Stimulated activated CD4-positive, alpha-beta T cell treated with anti-CD3 and anti-CD28 coated beads, Interleukin-15, amount 100 ng/mL, for 48 hours (primary cell): Measurements from ENCODE around the gene FAM227B.
"Not testable (repeated sequence)": the region's sequence is repeated elsewhere in the genome, so short reads cannot be mapped to it uniquely, and the experiment has no call there.

ENCODE experiments used
- DNase-seq, 2 donors: peaks; one replicate each; pipeline ENCODE4 v3.0.0-alpha.2; 2020; ENCODE audit warnings: low read depth in 2 of 2

The FAM227B gene, protein sequence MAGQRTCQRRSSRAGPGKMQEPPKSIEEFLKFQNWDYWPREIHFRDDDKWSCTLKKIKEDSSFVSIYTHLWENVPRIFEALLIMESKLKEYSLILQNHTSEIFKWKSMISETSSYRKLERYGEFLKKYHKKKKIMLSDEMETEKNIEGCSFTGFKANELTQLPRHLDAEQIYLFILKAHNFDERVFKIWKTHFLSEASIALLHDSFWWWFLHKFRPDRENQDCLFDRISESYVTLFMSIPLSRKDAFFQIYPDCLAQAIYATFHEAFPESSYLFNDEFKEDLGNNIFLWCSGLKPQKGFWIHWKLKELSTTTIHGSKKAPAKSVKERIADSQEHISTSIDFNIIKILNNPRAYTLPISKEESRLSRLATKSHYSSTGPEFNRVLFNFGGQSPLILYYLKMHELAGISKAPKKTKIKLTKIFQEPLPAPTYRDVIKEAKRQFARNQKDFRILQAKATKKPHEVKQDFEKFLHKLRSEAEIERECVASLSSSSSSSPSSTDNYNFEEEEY

DNA sequence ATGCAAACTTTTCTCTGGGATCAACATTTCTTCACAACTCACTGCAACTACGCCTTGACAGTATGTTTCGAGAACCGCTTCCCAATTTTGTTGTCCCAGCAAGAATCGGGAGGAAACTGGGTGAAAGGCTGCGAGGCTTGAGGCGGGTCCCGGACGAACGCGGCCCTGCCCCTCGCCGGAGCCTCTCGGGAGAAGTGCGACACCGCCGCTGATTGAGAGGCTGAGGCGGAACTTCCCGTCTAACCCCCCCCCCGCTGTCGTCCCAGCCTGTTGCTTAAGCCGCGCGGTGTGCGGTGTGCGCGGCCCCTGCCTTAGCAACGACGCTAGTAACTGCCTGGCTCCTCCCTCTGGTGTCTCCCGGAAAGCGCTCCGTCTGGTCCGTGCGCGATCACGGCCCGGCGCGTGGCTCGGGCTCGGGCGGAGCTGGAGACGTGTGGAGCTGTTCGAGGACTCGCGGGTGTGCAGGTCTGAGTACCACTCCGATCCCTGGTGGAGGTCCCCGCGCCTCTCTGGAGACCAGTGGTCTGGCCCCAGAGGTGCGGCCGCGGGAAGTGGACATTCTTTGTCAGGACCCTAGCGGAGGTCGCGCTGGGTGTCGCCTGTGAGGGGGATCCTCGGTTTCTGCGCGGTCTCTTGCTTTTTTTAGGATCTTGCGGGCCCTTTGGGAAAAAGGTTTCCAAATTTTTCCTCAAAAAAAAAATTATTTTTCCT, at the start of gene FAM227B, which contains the start of gene DTWD1:
FAM227B (minus strand) TSS at position 161 of the 711 bp plus-strand sequence. CDS start 5,647 bp downstream, outside the sequence.
DTWD1 (plus strand) TSS at position 391 of the 711 bp plus-strand sequence. CDS start 4,120 bp downstream, outside the sequence.
- peak; percentile 87 to 90 for DNase-seq

- DNase-seq: no peak
Measured at GRCh38 chr15:49669288-49669687, 48.7 kb upstream of the FAM227B start.

DNA sequence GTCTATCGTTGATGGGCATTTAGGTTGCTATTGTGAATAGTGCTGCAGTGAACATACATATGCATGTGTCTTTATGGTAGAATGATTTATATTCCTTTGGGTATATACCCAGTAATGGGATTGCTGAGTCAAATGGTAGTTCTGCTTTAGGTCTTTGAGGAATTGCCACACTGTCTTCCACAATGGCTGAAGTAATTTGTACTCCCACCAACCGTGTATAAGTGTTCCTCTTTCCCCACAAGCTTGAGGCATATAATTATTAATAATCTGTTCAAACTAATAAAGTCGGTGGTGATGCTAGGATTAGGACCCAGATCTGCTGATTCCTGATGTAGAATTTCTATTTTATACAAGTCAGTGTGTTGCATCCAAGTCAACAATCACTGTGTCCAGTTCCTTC, 45.9 kb upstream of the FAM227B start:
- not testable (repeated sequence) for DNase-seq

GRCh38 chr15:49664716-49665115, 44.1 kb upstream of the FAM227B start:
- DNase-seq: no peak

DNA sequence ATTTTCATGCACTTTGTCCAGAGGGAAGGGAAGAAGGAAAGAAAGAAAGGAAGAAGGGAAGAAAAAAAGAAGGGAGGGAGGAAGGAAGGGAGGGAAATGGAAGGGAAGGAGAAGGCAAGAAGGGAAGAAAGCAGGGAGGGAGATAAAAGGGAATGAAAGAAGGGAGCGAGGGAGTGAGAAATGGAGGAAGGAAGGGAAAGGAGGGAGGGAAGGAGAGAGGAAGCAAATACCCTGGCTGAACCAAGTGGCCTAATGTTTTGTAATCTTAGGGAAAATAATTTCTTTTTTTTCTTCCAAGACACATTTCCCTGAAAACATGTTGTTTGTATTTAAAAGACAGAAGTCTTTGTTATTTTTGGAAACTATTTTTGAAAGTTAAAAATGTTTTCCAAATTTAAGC, 36.1 kb upstream of the FAM227B start:
- DNase-seq: no peak

DNA sequence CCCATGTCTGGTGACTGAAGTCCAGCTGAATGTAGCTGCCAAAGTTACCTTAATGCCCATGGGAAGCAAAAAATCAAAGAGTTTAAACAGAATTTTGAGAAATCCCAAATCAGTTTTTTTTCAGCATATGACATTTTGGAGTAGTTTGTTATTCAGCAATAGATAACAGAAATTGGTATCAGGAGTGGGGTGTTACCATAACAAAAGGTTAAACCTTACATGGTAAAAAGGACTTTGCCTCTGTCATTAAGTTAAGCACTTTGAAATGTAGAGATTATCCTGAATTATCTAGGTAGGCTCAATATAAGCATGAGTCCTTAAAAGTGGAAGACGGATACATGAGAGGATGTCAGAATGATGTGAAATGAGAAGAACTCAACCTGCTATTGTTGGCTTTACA, 32.3 kb upstream of the FAM227B start:
- no peak for DNase-seq

- no peak for DNase-seq
Measured at GRCh38 chr15:49650676-49651075, 30.1 kb upstream of the FAM227B start.

DNA sequence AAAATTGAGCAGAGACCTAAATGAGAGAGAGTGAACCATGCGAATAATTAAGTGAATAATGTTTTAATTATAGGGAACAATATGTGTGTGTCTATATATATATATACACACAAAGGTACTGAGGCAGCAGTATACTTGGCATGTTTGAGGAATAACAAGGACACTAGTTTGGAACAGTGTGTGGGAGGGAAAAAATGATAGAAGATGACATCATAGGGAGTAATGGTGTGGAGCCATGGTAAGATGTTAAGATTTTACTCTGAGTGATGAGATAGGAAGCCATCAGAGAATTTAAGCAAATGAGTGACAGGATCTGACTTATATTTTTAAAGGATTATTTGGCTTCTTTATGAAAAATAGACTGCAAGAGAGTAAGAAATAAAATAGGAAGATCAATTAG, 29.4 kb upstream of the FAM227B start:
- DNase-seq: no peak

DNA sequence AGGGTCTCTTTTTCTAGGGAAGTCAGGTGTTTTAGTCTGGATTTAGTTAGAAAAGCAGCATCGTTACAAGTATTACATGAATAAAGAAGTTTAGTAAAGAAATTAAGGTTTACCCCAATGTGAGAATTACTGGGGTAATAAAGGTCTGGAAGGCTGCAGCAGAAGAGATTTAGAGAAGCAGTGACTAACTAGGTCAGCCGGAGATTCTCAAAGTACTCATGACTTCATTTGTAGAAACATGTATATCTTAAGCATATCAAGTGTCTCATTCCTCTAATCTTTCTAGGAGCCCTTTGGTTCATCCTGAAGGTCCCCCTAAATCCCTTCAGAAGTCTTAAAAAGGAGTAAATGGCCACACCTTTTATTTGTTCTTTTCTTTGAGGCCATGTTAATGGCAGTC, 26.3 kb upstream of the FAM227B start:
- DNase-seq: no peak

DNA sequence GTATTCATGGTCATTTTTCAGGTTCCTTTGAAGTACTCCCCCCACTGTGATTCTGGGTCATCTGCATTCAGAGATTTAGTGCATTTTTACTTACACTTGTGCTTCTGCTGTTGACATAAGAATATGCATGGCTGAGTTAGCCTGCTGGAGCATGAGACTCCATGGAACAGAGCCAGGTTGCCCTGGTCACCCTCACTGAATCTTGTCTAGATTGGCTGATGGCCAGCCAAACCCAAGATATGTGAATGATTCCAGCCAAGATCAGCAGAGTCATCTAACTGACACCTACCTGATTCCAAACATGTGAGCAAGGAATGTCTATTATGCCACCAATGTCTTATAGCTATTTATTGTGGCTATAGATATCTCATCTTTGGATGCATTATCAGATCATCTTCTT, 25.3 kb upstream of the FAM227B start:
- DNase-seq: no peak

GRCh38 chr15:49645277-49645676, 24.7 kb upstream of the FAM227B start:
- no peak for DNase-seq

DNA sequence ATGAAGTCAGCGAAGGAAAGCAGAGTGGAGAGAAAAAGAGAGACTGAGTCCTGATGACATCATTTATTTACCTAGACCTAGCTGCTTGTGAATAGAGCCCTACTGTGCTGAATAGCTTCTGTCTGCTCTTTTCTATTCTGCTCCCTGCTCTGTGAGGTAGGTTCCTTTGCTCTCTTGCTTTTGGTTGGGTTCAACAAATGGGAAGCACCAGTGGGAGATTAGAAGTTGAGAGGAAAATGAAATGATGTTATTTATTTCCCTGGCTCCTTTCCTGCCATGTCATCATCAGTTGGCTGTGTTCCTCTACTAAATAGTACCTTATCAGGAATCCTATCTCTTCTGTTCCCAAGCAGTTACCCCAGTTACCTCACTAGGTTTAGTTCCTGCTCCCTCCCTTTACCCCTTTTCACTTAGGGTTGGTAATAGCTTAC, 23.8 kb upstream of the FAM227B start:
- no peak for DNase-seq

DNA sequence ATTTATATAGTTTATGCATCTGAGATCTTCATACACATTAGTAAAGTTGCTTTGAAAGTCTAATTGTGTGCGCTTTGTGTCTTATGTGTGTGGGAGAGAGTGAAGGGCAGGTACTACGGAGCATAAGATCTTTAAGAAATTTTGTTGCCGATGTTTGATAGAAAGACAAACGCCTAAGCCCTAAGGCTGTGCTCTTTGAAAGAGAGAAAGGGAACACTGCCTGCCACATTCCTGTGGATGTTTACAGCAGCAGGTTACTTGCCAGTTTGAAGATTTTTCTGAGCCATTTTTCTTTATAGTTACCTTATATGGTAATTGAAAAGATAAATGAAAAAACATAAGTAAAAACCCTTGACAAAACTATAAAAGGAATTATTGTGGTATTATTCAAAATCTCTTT, 17.2 kb upstream of the FAM227B start:
- DNase-seq: no peak

DNA sequence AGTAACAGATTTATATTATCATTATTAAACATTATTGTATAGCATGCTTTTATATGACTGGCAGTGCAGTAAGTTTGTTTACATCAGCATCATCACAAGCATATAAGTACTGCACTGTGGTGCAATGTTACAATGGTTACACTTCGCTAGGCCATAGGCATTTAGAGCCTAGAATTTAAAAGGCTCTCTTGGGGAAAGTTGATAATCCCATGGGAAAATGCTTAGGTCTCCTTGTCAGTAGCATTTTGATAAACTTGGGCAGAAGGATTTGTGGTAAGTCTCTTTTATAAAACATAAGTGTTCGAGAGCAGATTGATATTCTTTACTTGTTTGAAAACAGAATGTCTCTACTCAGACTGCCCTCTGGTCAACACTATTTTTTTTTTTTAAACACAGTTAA, 7.8 kb upstream of the FAM227B start:
- DNase-seq: no peak

DNA sequence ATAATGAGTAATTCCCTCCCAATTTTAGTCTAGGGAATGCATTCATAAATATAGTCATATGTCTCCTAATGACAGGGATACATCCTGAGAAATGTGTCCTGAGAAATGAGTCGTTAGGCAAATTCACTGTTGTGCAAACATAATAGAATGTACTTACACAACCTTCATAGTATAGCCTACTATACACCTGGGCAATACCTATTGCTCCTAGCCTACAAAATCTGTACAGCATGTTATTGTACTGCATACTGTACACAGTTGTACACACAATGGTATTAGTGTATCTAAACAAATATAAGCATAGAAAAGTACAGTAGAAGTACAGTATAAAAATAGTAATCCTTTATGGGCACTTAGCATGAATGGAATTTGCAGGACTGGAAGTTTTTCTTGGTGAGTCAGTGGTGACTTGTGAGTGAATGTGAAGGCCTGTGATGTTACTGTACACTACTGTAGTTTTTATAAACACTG, 6.8 kb upstream of the FAM227B start:
- DNase-seq: no peak

DNA sequence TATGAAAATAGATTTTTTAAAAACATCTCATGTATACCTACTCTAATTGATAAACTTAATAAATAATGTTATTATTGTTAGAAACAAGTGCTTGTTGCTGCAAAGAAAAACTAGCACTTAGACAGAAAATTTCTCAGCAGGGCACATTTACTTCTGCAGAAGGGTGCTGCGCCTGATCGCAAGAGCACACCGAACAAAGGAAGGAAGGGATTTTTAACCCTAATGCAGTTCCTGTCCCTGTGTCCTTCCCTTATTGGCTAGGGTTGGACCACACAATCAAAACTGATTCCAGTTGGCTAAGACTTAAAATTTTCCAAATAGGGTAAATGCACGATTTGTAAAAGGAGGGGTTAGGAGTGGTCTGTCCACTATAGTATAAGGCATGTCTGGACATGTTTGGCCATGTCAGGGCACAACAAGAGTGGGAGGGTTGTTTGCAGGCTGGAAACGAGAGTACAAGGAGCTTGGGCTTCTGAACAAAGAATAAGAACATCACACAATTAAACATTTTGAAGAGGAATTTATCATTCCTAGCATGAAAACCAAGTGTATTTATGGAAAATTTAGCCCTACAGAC, 4.9 kb upstream of the FAM227B start:
- no peak for DNase-seq

DNA sequence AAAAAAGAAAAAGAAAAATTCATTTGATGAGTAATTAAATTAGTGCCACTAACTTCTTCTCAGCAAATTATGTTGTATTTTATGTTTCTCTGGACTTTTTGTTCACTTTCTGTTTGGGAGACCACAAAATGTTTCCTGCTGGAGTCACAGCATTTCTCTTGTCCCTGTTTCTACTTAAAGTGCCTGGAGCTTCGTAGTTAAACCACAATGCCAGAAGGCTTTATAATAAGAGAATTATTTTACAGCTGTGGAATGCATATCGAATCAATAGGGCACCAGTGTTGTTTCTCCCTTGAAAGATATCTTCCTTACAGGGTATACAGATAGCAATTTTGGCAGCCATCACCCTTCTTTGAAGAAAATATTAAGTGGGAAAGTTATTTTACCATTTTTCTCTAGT, 3.4 kb upstream of the FAM227B start:
- no peak for DNase-seq

- DNase-seq: no peak
Measured at GRCh38 chr15:49622561-49622960, 1.9 kb upstream of the FAM227B start.

GRCh38 chr15:49621887-49622286, 1.3 kb upstream of the FAM227B start:
- no peak for DNase-seq

DNA sequence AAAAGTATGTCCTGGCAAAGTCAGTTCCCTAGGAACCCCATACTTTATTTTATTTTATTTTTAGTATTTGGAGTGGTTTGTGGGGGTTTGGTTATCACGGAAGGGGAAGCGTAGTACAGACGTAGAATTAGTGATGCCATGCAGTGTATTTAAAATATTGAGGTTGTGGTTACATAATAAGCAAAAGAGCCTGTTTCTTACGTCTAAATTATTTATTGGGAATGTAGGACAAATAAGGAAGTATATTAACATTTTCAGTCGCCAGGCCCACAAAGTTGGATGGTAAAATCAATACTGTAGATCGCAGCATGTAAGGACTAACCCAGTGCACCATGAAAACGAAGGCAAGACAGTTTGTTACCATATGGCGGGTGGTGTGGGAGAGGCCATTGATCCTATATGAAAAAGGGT, 788 bp upstream of the FAM227B start:
- DNase-seq: no peak

GRCh38 chr15:49620199-49620598, 419 bp downstream of the FAM227B start:
- no peak for DNase-seq

DNA sequence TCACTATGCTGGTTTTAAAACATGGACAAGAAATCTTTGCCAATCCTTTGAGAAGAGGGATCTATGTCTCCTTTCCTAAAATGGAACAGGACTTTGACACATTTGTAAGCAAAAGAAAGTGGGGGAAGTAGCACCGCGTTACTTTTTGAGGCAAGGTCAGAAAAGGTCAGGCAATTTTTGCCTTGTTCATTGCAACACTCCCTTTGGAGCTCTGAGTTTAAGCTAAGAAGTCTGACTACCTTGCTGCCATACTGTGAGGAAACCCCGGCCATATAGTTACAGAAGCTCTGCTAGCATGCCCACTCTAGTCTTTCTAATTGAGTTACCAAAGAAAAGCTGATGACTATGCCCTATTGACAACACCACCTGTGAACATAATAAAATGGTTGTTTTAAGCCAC, 1.4 kb downstream of the FAM227B start:
- no peak for DNase-seq
